ENCODE measurements around the gene CRKL.
"Not testable (repeated sequence)": the region's sequence is repeated elsewhere in the genome, so short reads cannot be mapped to it uniquely, and the experiment has no call there.

Gene CRKL

GRCh38 chr22:20916916-20917810 lies at the start of gene CRKL:
Gene CRKL, plus strand, starts transcription at chr22:20917407. Its CDS starts 528 bp downstream, at chr22:20917935.
- DNase-seq (ENCODE audit: low read depth, low spot score), result peak; percentile 82
- peak within 1 kb of the TSS; percentile 86 for H3K27ac ChIP-seq

DNA sequence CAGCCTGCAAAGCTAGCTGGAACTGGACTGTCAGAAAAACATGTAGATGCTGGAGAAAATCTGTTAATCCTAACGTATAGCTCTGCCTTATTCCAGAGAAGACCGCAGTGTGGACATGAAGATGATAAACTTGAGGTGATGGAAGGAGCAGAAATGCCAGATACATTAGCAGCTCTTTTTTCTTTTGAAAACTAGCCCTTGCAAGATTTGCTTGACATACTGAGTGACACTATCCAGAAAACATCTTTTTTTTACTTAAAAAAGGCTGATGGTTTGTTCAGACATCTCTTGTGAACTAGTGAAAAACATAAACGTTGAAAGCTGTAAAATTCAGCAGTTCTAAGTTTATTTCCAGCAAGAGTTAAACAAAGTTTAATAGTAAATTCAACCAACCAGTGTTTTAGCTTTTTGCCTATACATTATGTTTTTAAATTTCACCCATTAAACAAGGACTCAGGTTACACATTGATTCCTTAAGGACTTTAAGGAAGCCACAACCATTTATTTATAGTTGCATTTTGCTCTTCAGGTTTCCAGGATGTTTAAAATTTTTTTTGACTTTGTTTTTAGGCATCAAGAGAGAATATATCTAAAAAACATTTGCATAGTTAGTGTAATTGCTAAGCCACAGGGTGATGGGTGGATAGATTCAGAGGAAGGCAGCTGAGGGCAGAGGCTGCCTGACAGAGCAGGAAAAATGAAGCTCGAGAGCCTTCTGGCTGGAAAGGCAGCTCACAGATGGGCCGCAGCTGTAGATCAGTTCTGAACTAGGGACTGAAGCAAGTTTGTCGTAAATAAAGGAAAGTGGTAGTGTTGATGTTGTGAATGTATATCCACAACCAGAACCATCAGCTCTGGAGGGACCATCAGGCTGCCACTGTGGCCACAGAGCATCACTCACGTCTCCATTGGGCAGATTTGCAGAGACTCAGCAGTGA lies 48.9 kb upstream of the CRKL start:
- DNase-seq (ENCODE audit: low read depth, low spot score), result no peak
- H3K27ac ChIP-seq, result no peak overlapping the region

GRCh38 chr22:20869234-20869633 lies 48.0 kb upstream of the CRKL start:
- DNase-seq (ENCODE audit: low read depth, low spot score), result no peak
- no peak overlapping the region for H3K27ac ChIP-seq

GRCh38 chr22:20873214-20873613 lies 44.0 kb upstream of the CRKL start:
- DNase-seq (ENCODE audit: low read depth, low spot score), result no peak
- H3K27ac ChIP-seq, result no peak overlapping the region

DNA sequence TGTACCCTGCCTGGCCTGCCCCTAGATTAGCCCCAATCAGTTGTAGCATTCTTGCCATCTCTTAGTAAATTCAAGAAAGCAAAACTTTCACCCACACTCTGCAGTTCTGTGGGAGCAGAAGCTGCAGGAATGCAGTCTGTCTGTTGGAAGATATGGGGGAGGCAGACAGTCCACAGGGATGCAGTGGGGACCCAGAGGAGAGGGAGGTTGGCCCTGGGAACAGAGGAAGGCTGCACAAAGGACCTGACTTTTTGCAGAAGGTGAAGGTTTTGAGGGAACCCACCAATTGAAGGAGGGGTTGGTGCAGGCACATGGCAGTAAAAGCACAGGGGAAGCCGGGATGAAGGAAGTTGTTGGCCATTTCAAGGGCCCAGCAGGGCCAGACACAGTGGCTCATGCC lies 41.9 kb upstream of the CRKL start:
- DNase-seq (ENCODE audit: low read depth, low spot score), result no peak
- H3K27ac ChIP-seq, result no peak overlapping the region

GRCh38 chr22:20877715-20878114 lies 39.5 kb upstream of the CRKL start:
- no peak for DNase-seq (ENCODE audit: low read depth, low spot score)
- H3K27ac ChIP-seq, result no peak overlapping the region

DNA sequence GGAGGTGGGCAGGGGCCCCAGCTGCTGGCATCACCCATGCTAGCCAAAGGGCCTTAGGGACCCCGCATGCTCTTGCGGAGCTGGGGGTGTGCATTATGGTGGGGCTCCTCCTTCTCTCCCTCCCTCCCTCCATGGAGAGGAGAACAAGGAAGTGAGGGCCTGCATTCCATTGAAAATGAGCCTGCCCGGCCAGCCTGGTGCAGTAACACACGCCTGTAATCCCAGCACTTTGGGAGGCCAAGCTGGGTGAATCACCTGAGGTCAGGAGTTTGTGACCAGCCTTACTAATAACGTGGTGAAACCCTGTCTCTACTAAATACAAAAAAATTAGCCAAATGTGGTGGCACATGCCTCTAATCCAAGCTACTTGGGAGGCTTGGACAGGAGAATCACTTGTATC lies 36.0 kb upstream of the CRKL start:
- peak; percentile 12 for DNase-seq (ENCODE audit: low read depth, low spot score)
- H3K27ac ChIP-seq, result peak overlapping the region; percentile 41

GRCh38 chr22:20881869-20882815 lies 35.1 kb upstream of the CRKL start:
- no peak for DNase-seq (ENCODE audit: low read depth, low spot score)
- peak overlapping the region; percentile 41 for H3K27ac ChIP-seq

DNA sequence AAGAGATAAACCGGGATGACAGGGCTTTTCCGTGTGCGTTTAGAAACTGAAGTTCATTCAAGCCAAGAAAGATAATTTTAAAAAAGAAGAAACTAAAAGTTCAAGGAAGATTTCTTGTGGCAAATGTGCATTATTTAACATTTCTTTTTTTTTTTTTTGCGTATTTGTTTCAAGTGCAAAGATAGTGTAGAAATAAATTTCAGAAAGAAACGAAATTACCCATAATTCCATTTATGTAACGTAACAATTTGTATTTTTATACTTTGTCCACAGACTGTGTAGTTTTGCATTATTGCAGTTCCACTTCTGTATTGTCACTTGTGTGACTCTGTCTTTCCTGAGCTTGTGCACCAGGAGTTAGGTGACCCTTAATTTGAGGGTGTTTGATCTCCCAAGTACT lies 34.4 kb upstream of the CRKL start:
- DNase-seq (ENCODE audit: low read depth, low spot score), result no peak
- no peak overlapping the region for H3K27ac ChIP-seq

GRCh38 chr22:20884454-20884853 lies 32.8 kb upstream of the CRKL start:
- DNase-seq (ENCODE audit: low read depth, low spot score), result no peak
- no peak overlapping the region for H3K27ac ChIP-seq

- peak overlapping the region; percentile 49 for H3K27ac ChIP-seq
- no peak for DNase-seq (ENCODE audit: low read depth, low spot score)
Observed at GRCh38 chr22:20885017-20885556, 32.1 kb upstream of the CRKL start.

DNA sequence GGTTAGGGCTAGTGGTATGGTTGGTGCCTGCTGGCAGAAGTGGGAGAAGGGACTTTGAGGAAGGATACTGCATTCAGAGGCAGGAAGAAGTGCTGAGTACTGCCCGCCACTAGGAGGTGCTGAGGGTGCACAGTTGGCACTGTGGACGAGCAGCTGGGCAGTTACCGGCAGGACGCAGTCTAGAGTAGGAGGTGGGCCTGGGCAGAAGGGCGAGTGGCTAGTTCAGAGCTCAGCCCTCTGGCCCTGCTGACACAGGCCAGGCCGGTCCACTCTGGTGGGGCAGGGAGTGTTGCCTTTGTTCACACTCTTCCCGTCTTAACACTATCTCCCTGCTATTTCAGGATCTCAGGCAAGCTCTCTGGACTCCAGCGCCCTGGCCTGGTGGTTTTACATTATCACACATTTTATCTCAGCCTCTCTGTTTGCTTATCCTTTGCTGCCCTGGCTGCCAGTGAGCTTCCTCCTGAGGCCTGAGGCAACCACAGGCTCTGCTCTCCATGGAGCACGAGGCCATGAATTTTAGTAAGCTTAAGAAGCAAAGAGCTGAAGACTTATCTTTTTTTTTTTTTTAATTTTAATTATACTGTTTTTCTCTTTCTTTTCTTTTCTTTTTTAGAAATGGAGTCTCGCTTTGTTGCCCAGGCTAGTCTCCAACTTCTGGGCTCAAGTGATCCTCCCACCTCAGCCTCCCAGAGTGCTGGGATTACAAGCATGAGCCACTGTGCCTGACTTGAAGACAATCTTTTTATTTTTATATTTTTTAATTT lies 31.5 kb upstream of the CRKL start:
- H3K27ac ChIP-seq, result peak overlapping the region; percentile 49
- DNase-seq (ENCODE audit: low read depth, low spot score), result no peak

DNA sequence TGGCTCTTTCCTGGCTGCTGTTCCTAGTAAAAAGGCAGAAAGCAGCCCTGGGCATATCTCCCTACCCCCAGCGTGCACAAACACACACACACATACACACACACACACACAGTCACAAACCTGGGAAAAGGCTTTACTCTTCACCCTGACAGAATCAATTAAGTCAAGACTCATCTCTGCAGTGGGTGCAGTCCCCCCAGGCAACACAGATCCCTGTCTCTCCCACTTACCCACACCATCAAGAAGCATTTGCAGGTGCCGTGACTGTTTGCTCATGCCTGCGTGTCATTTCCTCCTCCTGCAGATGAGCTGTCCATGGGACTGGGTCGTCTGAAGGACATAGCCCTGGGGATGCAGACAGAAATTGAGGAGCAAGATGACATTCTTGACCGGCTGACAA lies 29.8 kb upstream of the CRKL start:
- H3K27ac ChIP-seq, result peak overlapping the region; percentile 47
- DNase-seq (ENCODE audit: low read depth, low spot score), result no peak

GRCh38 chr22:20889025-20889704 lies 28.0 kb upstream of the CRKL start:
- no peak overlapping the region for H3K27ac ChIP-seq
- no peak for DNase-seq (ENCODE audit: low read depth, low spot score)

DNA sequence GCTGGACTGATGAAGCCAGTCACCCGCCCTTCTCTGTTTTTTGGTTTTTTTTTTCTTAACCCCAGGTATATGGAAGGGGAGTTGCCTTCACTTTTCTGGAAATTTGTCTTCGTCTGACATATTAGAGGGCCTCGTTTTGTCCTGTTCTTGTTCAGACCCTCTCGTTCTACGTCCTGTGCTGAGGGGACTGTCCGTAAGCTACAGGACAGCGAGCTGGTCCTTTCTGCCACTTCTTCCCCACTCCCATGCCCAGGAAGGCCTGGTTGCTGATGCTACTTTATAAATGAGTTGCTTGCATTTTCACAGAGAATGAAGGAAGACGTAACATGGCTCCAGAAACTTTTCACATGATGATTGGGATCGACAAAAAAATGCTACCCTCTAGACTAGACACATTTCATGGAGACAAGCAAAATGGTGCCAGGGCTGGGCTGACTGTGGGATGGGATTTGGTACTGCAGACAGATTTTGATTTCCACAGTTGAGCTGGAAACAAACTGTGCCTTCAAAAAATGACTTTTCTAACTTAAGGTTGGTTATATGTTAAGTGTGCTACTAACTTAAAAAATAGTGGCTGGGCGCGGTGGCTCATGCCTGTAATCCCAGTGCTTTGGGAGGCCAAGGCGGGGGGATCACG lies 27.2 kb upstream of the CRKL start:
- DNase-seq (ENCODE audit: low read depth, low spot score), result no peak
- H3K27ac ChIP-seq, result no peak overlapping the region

DNA sequence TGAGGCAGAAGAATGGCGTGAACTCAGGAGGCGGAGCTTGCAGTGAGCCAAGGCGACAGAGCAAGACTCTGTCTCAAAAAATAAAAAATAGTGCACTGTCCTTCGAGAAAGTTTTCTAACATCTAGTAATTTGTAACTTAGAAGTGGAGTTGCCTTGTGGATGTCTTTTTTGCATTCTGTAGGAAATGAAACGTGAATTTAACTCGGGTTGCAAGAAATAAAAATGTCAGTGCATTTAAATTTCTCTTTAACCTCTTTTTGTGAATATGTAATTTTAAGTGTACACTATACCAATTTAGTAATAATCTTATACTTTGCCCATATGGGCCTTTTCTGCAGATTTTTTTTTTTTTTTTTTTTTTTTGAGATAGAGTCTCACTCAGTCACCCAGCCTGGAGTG lies 26.2 kb upstream of the CRKL start:
- H3K27ac ChIP-seq, result no peak overlapping the region
- DNase-seq (ENCODE audit: low read depth, low spot score), result no peak

- DNase-seq (ENCODE audit: low read depth, low spot score); H3K27ac ChIP-seq: not testable (repeated sequence)
Observed at GRCh38 chr22:20897737-20898136, 19.5 kb upstream of the CRKL start.

GRCh38 chr22:20899827-20900423 lies 17.3 kb upstream of the CRKL start:
- no peak for DNase-seq (ENCODE audit: low read depth, low spot score)
- H3K27ac ChIP-seq, result no peak overlapping the region

Measured in epithelial cell of prostate (primary cell).